Spleen (tissue), 7 donors: ENCODE results near the gene GLT8D1.

Experiments
- POLR2AphosphoS5 ChIP-seq, 3 donors: sonication (generic); formaldehyde crosslinking; IDR thresholded peaks; one replicate each; pipeline ENCODE4 v1.5.1; 2017; ENCODE audit warnings: antibody characterized with exemption in 3 of 3
- TF ChIP-seq, protein P1 (sequence below), 11 experiments: fragments of 200-600 bp in 7 of 11; fragments of 450-650 bp in 4 of 11; sonication (generic) in 4 of 11; IDR thresholded peaks in 8 of 11; conservative IDR thresholded peaks in 3 of 11; 1 replicate in 7 of 11; 2 replicates in 4 of 11; pipeline versions ENCODE4 v1.4.0 to v1.8.0; 2016 to 2021; ENCODE audit warnings: antibody characterized with exemption in 11 of 11, inconsistent platforms in 4 of 11, mild to moderate bottlenecking in 1 of 11
- donor health status: DM: no; HTN: no; CAD: no; lungs with moderate emphysema.
- donor health status: DM: no; HTN: no; CAD: no.
- donor health status: DM: no; HTN: no; CAD: no.

DNA sequence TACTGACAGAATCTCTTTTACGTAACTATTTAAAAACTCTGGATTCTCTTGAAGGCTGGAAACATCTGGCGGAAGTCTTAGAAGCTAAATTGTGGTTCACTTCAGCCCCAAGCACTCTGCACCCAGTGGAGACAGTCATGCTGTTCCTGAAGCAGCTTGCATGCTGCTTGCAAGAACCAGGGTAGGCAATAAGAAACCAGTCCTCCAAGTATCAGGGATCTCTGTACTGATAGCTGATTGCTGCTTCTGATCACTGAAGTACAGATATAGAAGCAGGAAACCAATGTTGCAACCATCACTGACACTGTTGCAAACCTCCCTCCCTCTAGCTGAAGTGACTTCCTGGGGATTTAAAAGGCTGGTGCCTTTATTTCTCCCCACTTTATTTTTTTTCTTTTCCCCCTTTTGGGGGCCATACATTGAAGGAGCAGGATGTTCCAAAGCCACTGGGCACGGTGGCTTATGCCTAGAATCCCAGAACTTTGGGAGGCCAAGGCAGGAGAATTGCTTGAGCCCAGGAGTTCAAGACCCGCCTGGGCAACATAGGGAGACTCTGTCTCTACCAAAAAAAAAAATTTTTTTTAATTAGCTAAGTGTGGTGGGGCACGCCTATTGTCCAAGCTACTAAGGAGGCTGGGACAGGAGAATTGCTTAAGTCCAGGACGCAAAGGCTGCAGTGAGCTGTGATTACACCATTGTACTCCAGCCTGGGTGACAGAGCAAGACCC lies 15.6 kb upstream of the GLT8D1 start:
- TF ChIP-seq POLR2AphosphoS5 (IDR thresholded peaks at IDR 0.05) = no peak
- TF ChIP-seq, protein P1, sequence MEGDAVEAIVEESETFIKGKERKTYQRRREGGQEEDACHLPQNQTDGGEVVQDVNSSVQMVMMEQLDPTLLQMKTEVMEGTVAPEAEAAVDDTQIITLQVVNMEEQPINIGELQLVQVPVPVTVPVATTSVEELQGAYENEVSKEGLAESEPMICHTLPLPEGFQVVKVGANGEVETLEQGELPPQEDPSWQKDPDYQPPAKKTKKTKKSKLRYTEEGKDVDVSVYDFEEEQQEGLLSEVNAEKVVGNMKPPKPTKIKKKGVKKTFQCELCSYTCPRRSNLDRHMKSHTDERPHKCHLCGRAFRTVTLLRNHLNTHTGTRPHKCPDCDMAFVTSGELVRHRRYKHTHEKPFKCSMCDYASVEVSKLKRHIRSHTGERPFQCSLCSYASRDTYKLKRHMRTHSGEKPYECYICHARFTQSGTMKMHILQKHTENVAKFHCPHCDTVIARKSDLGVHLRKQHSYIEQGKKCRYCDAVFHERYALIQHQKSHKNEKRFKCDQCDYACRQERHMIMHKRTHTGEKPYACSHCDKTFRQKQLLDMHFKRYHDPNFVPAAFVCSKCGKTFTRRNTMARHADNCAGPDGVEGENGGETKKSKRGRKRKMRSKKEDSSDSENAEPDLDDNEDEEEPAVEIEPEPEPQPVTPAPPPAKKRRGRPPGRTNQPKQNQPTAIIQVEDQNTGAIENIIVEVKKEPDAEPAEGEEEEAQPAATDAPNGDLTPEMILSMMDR (IDR thresholded peaks at IDR 0.05 in 8 of 11, conservative IDR thresholded peaks at IDR 0.05 in 3 of 11) = no peak
